HepG2 (cell line): ENCODE measurements around the gene MAN1A1. TPM values are rescaled to one million over a fixed set of nuclear protein-coding genes. Genes with fewer than 3 reads are reported as not detected.
A peak's percentile ranks its signal among the peaks of the same experiment; 100 is the strongest.

Experiments
- ATAC-seq: fragments of 200-7000 bp; cut with Tn5 transposase; 3 replicates; pipeline ENCODE4 v1.9.1; 2020; ENCODE audit warnings: mild to moderate bottlenecking, moderate library complexity
- BruUV-seq: library from RNA; stranded (reverse); fragments of 400-500 nt; replicated peaks from 2 replicates; lab custom pipeline; 2021; lab: Mats Ljungman, UMichigan
- CTCF ChIA-PET: fragments of 300-600 bp; formaldehyde crosslinking; extraction: SDS; loops from one replicate; lab custom pipeline; 2021; ENCODE audit warnings: low total read pairs, inconsistent platforms, low intra/inter-chr PET ratio; lab: Yijun Ruan, JAX
- POLR2A ChIA-PET: fragments of 350-600 bp; sonication (Branson Sonifier 250); formaldehyde crosslinking; loops from one replicate; lab custom pipeline; 2020; ENCODE audit warnings: antibody characterized with exemption, inconsistent platforms; lab: Yijun Ruan, JAX
- DNase-seq: peaks from one replicate; pipeline ENCODE4 v3.0.0-alpha.2; 2015; ENCODE audit warnings: low spot score
- FAIRE-seq: peaks from 3 replicates; lab custom pipeline; 2011; peaks lifted over from hg19 to GRCh38; lab: Jason Lieb, UNC
- H2AFZ ChIP-seq: one replicate; pipeline ENCODE4 v1.6.1; 2011; ENCODE audit warnings: low read length, inconsistent platforms
- H3K27ac ChIP-seq: fragments of 300-600 bp; 3 replicates; pipeline ENCODE4 v1.8.0; 2011; ENCODE audit warnings: mixed run types, mild to moderate bottlenecking, mixed read lengths, low read length, inconsistent platforms; ENCODE audit not compliant: insufficient read depth; ENCODE audit errors: extremely low read length
- H3K27me3 ChIP-seq, 2 experiments: fragments of 200-600 bp in 1 of 2; 2 replicates in 1 of 2; 3 replicates in 1 of 2; pipeline versions ENCODE4 v1.6.0 to v1.8.0; 2011; ENCODE audit warnings: low read length in 2 of 2, mild to moderate bottlenecking in 2 of 2, moderate library complexity in 2 of 2, inconsistent platforms in 1 of 2; ENCODE audit not compliant: insufficient read depth in 2 of 2, control insufficient read depth in 1 of 2
- H3K36me3 ChIP-seq, 2 experiments: fragments of 200-600 bp in 1 of 2; replicated peaks in 1 of 2; 2 replicates in 1 of 2; 3 replicates in 1 of 2; pipeline versions ENCODE4 v1.5.1 to v1.8.0; 2011; ENCODE audit warnings: low read length in 2 of 2, inconsistent platforms in 1 of 2; ENCODE audit not compliant: insufficient read depth in 2 of 2, control insufficient read depth in 1 of 2
- H3K4me1 ChIP-seq: 2 replicates; pipeline ENCODE4 v1.5.1; 2012; ENCODE audit warnings: low read length, inconsistent platforms; ENCODE audit not compliant: insufficient read depth
- H3K4me2 ChIP-seq: 2 replicates; pipeline ENCODE4 v1.6.0; 2011; ENCODE audit warnings: low read depth, low read length, inconsistent platforms
- H3K4me3 ChIP-seq, 3 experiments: fragments of 200-600 bp in 1 of 3; sonication (generic), shearing (Covaris generic) in 1 of 3; replicated peaks in 1 of 3; 2 replicates each; pipeline ENCODE4 v1.5.1; 2011 to 2016; ENCODE audit warnings: low read length in 3 of 3, inconsistent platforms in 2 of 3, low read depth in 2 of 3, mild to moderate bottlenecking in 2 of 3, control low read depth in 1 of 3, mixed read lengths in 1 of 3; ENCODE audit not compliant: insufficient read depth in 1 of 3
- H3K79me2 ChIP-seq: one replicate; pipeline ENCODE4 v1.6.1; 2011; ENCODE audit warnings: low read length, inconsistent platforms; ENCODE audit not compliant: insufficient read depth
- H3K9ac ChIP-seq: 2 replicates; pipeline ENCODE4 v1.6.0; 2011; ENCODE audit warnings: mild to moderate bottlenecking, low read depth, low read length, inconsistent platforms; ENCODE audit not compliant: insufficient read depth
- H3K9me3 ChIP-seq: 2 replicates; pipeline ENCODE4 v1.5.1; 2012; ENCODE audit warnings: mild to moderate bottlenecking, low read length
- H4K20me1 ChIP-seq: 2 replicates; pipeline ENCODE4 v1.6.0; 2011; ENCODE audit warnings: inconsistent platforms, mild to moderate bottlenecking, low read length, moderate library complexity; ENCODE audit not compliant: insufficient read depth
- ATF7 ChIP-seq, 2 experiments: fragments of 450-650 bp in 1 of 2; sonication (generic) in 1 of 2; formaldehyde crosslinking in 1 of 2; IDR thresholded peaks; 2 replicates each; pipeline versions ENCODE4 v1.4.0 to v1.6.1; 2016 to 2020; ENCODE audit warnings: antibody characterized with exemption in 1 of 2, mild to moderate bottlenecking in 1 of 2, missing genetic modification reagents in 1 of 2
- HNF4A ChIP-seq: sonication (generic); formaldehyde crosslinking; IDR thresholded peaks from 2 replicates; pipeline ENCODE4 v1.4.0; 2020; ENCODE audit warnings: missing genetic modification reagents
- HNRNPUL1 ChIP-seq: fragments of 200-400 bp; formaldehyde crosslinking; IDR thresholded peaks from 2 replicates; pipeline ENCODE4 v1.6.1; 2017; ENCODE audit warnings: low read depth, mild to moderate bottlenecking, low read length, moderate library complexity
- IKZF1 ChIP-seq: fragments of 450-650 bp; IDR thresholded peaks from 2 replicates; pipeline ENCODE4 v1.7.1; 2016
- PAX8 ChIP-seq: sonication (generic); formaldehyde crosslinking; IDR thresholded peaks from 2 replicates; pipeline ENCODE4 v1.8.0; 2022; ENCODE audit warnings: mild to moderate bottlenecking, missing genetic modification reagents, borderline replicate concordance
- POLR2A ChIP-seq, 2 experiments: IDR thresholded peaks; 2 replicates each; pipeline ENCODE4 v1.6.1; 2011; ENCODE audit warnings: low read depth in 2 of 2, low read length in 2 of 2, mild to moderate bottlenecking in 1 of 2, moderate library complexity in 1 of 2; ENCODE audit not compliant: insufficient read depth in 1 of 2
- RBM22 ChIP-seq: fragments of 200-400 bp; formaldehyde crosslinking; optimal IDR thresholded peaks from 2 replicates; pipeline ENCODE3; 2017; ENCODE audit warnings: mild to moderate bottlenecking, low read length, moderate library complexity
- THAP8 ChIP-seq: sonication (generic); formaldehyde crosslinking; IDR thresholded peaks from 2 replicates; pipeline ENCODE4 v1.5.1; 2020; ENCODE audit warnings: missing genetic modification reagents, mild to moderate bottlenecking, borderline replicate concordance
- WGBS: methylation state at CpG from one replicate; pipeline ENCODE4 v1.1.6; 2017; ENCODE audit warnings: low lambda C conversion rate; 5-methylcytosine and 5-hydroxymethylcytosine counted together
- in situ Hi-C: cut with HindIII; loops from 2 replicates; pipeline ENCODE4 v1.10.0; 2017; ENCODE audit warnings: low pct_unique_long_range_greater_than_20kb; ENCODE audit not compliant: extremely low pct_ligation_motif_present
- intact Hi-C: fragments of 100-400 bp; cut with micrococcal nuclease; formaldehyde crosslinking; loops from one replicate; pipeline ENCODE4 v1.10.0; 2022; ENCODE audit not compliant: unreplicated experiment
- polyA plus RNA-seq, 8 experiments: library from polyadenylated mRNA; depleted of rRNA in 3 of 8; stranded (reverse) in 7 of 8; unstranded in 1 of 8; fragments of >200 nt; fragmentation: Illumina TruSeq in 4 of 8; extraction: Trizol in 4 of 8; gene quantifications; 2 replicates each; pipeline versions ENCODE4 v1.2.1 to v1.2.3, GENCODE V29; 2011 to 2016; ENCODE audit warnings: low read depth in 4 of 8, missing spikeins in 1 of 8, mixed read lengths in 1 of 8; ENCODE audit not compliant: insufficient read depth in 1 of 8
- total RNA-seq, 5 experiments: library from RNA; depleted of rRNA; stranded (reverse); fragments of >200 nt; fragmentation: Illumina TruSeq; extraction: Trizol; gene quantifications; 2 replicates each; pipeline ENCODE4 v1.2.3, GENCODE V29; 2016; ENCODE audit warnings: low read depth in 1 of 5
- TF ChIP-seq, protein P1 (sequence below): sonication (generic); formaldehyde crosslinking; IDR thresholded peaks from 2 replicates; pipeline ENCODE4 v1.4.0; 2020; ENCODE audit warnings: missing genetic modification reagents; ENCODE audit errors: not compliant biosample characterization
- TF ChIP-seq, protein P2 (sequence below): sonication (generic); formaldehyde crosslinking; IDR thresholded peaks from 2 replicates; pipeline ENCODE4 v1.4.0; 2020; ENCODE audit warnings: missing genetic modification reagents

Gene MAN1A1
- total and polyA plus RNA-seq, 2 of the 13 experiments (the other 11 are each of a cell fraction or from before 2014, with no cell fraction given), result 156 to 236 TPM

DNA sequence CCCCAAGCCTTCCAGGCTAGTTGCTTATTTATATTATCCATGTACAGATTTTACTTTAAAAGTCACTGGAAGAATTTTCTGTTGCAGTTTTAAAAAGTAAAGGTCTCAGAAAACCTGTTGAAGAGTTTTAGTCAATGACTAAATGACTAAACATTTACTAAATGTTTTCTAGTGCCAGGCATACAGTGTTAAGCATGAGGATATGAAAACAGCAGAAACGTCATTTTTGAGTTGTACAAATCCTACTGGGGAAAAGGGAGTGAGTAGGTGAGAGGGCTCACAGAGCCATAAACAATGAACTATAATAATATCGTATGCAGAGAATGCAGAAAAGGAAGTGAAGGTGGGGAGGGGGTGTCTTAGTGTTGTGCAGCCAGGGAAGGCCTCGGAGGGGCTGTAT lies 66.3 kb downstream of the MAN1A1 start:
- Histone ChIP-seq H3K9ac (no peak overlapping the region), H3K79me2 (peaks cover 64% of the 10 kb centered on the region), H3K9me3 (no peaks in the 10 kb centered on the region), H3K4me2 (no peak overlapping the region), H3K4me3 (no peak overlapping the region), H3K27ac (no peak overlapping the region), H3K27me3 (no peaks in the 10 kb centered on the region), H3K36me3 (peaks cover 31 to 94% of the 10 kb centered on the region in 2 experiments), H2AFZ (no peak overlapping the region), H3K4me1 (no peaks in the 10 kb centered on the region; the same call in 1 of the 2 replicates), H4K20me1 (peaks cover 48% of the 10 kb centered on the region)
- intact Hi-C loops, result no loop called here
- ChIA-PET POLR2A (no interaction called here), CTCF (no interaction called here)
- DNase-seq, result no peak
- 96% methylated on average over 3 of the region's 3 CpGs for WGBS
- no peak for ATAC-seq
- no TSS peak for BruUV-seq
- no peak for TF ChIP-seq HNF4A (CRISPR knock-in tag)
- TF ChIP-seq PAX8 (CRISPR knock-in tag), result no peak
- TF ChIP-seq THAP8, result 0 out of 2 replicates have a peak, but pooled peaks have one; percentile 34
- no peak for TF ChIP-seq ATF7 (IDR thresholded peaks at IDR 0.05)
- no peak for TF ChIP-seq ATF7 (CRISPR knock-in tag; IDR thresholded peaks at IDR 0.05)
- TF ChIP-seq IKZF1, result no peak
- TF ChIP-seq, protein P1, sequence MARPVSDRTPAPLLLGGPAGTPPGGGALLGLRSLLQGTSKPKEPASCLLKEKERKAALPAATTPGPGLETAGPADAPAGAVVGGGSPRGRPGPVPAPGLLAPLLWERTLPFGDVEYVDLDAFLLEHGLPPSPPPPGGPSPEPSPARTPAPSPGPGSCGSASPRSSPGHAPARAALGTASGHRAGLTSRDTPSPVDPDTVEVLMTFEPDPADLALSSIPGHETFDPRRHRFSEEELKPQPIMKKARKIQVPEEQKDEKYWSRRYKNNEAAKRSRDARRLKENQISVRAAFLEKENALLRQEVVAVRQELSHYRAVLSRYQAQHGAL, result no peak
- FAIRE-seq, result no peak
- in situ Hi-C loops, result no loop called here

DNA sequence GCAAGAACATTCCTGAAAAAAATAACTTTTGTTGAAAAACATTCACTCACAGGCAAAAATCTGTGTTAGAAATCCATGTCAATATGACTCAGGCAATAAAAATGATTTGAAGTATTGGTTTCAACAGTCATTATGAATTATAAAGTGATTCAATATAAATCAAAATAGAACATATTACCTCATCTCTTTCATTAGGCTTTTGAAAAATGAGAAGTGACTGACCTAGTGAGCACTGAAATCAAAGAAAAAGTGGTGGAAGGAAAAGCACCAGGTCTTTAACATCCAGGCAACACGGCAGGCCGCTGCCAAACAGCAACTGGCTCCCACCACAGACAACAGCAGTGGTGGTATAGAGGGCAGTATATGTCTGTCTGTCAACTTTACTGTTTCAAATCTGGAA lies 68.9 kb downstream of the MAN1A1 start:
- no peaks in the 10 kb centered on the region for H3K9me3 ChIP-seq
- peak; percentile 25 for TF ChIP-seq RBM22
- TF ChIP-seq HNRNPUL1, result no peak
- TF ChIP-seq POLR2A (IDR thresholded peaks at IDR 0.05; ENCODE audit: insufficient read depth in 1 of 2, low read depth in 2 of 2, low read length in 2 of 2), result 0 out of 4 replicates have a peak, but pooled peaks of 1 of the 2 experiments have one; percentile 3
- TF ChIP-seq, protein P2, sequence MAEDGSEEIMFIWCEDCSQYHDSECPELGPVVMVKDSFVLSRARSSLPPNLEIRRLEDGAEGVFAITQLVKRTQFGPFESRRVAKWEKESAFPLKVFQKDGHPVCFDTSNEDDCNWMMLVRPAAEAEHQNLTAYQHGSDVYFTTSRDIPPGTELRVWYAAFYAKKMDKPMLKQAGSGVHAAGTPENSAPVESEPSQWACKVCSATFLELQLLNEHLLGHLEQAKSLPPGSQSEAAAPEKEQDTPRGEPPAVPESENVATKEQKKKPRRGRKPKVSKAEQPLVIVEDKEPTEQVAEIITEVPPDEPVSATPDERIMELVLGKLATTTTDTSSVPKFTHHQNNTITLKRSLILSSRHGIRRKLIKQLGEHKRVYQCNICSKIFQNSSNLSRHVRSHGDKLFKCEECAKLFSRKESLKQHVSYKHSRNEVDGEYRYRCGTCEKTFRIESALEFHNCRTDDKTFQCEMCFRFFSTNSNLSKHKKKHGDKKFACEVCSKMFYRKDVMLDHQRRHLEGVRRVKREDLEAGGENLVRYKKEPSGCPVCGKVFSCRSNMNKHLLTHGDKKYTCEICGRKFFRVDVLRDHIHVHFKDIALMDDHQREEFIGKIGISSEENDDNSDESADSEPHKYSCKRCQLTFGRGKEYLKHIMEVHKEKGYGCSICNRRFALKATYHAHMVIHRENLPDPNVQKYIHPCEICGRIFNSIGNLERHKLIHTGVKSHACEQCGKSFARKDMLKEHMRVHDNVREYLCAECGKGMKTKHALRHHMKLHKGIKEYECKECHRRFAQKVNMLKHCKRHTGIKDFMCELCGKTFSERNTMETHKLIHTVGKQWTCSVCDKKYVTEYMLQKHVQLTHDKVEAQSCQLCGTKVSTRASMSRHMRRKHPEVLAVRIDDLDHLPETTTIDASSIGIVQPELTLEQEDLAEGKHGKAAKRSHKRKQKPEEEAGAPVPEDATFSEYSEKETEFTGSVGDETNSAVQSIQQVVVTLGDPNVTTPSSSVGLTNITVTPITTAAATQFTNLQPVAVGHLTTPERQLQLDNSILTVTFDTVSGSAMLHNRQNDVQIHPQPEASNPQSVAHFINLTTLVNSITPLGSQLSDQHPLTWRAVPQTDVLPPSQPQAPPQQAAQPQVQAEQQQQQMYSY (CRISPR knock-in tag), result no peak
- H3K4me1 ChIP-seq, result no peaks in the 10 kb centered on the region; the same call in 1 of the 2 replicates
- ChIA-PET CTCF (no interaction called here), POLR2A (no interaction called here)
- peaks cover 73% of the 10 kb centered on the region for H3K79me2 ChIP-seq
- WGBS, result 96% methylated on average over 2 of the region's 2 CpGs
- no peak overlapping the region for H3K9ac ChIP-seq
- no peak overlapping the region for H2AFZ ChIP-seq
- DNase-seq, result no peak
- H3K4me2 ChIP-seq, result no peak overlapping the region
- in situ Hi-C loops (no loop called here), intact Hi-C loops (no loop called here)
- H3K36me3 ChIP-seq, result peaks cover 29 to 86% of the 10 kb centered on the region in 2 experiments
- BruUV-seq, result no TSS peak
- H3K4me3 ChIP-seq, result no peak overlapping the region
- 0 out of 3 replicates have a peak, but pooled peaks have one; percentile 12 for ATAC-seq
- no peaks in the 10 kb centered on the region for H3K27me3 ChIP-seq
- FAIRE-seq, result no peak
- peaks cover 65% of the 10 kb centered on the region for H4K20me1 ChIP-seq
- no peak overlapping the region for H3K27ac ChIP-seq
